ENCODE measurements around the gene EPS8.

GRCh38 chr12:15589328-15590032 lies 199.7 kb downstream of the EPS8 start:
- TF ChIP-seq CTCF (optimal IDR thresholded peaks at IDR 0.05 in 1 of 3, IDR thresholded peaks at IDR 0.05 in 1 of 3, conservative IDR thresholded peaks at IDR 0.05 in 1 of 3; ENCODE audit: extremely low read depth in 1 of 3, insufficient read depth in 2 of 3, low read length in 3 of 3) = no peak
- no peak for TF ChIP-seq EZH2 (IDR thresholded peaks at IDR 0.05; ENCODE audit: low read length)
